Hematopoietic multipotent progenitor cell treated with erythropoietin and hydrocortisone succinate and interleukin-3 and kit ligand, for 17 days (in vitro differentiated cells): ENCODE data around the gene SEC14L5.

Experiments
- DNase-seq: peaks from one replicate; pipeline ENCODE4 v3.0.0-alpha.2; 2015; ENCODE audit warnings: low spot score

The SEC14L5 gene

DNA sequence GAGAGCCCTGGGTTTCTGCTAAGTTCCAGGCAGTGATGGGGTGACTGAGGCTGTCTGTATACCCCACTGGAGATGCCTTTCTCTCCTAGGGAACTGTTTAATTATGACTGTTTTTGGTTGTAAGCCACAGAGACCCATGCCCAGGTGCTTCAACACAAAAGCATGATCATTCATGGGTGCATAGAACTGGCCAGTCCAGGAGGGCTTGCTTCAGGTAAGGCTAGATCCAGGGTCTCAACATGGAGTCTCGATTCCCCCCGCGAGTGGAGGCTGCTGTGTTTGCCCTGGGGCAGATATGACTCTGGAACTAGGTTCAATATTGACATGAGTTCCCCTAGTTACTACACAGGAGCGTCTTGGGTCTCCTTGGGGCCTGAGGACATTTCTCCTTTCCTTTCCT, 57.8 kb downstream of the SEC14L5 start:
- DNase-seq = no peak

DNA sequence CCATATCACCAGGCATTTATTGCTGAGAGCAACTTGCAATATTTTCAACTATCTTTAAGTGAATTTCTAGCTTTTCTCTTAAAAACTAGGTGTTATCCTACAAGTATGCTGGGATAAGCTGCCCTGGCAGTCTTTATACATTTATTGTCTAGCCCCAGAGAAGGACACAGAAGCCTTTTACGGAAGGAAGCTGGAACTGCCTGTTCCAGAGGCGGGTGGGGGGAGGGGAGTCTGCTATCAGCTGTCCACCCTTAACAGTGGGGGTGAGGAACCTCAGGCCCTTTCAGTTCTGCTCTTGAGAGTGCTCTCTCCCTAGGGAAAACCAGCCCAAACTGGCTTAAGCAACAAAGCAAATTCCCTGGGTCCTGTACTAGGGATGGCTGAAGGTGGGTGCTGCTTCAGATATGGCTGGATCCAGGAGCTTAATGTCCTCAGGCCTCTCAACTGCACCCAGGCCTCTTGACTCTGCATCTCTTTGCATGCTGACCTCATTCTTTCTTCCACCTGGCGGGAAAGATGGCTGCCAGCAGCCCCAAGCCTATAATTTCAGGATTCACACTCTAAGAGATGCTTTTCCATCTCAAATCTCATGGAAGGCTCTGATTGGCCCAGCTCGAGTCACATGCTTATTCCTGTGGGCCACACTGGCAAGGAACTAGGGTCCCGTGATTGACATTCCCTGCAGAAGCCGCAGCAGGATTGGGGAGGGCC, 59.0 kb downstream of the SEC14L5 start:
- no peak for DNase-seq

DNA sequence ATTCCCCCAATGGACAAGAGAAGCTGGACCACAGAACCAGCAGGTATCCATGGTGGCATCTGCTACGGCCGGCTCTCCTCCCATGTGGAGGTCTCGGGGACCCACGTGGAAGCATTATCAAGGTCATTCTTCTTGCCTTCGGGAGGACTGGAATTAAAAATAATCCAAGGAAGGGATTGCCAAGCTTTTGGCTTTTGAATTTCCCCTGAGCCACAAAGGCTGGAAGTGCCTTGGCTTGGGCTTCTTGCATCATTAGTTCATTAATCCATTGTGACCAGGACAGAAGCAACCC, 59.5 kb downstream of the SEC14L5 start:
- no peak for DNase-seq

DNA sequence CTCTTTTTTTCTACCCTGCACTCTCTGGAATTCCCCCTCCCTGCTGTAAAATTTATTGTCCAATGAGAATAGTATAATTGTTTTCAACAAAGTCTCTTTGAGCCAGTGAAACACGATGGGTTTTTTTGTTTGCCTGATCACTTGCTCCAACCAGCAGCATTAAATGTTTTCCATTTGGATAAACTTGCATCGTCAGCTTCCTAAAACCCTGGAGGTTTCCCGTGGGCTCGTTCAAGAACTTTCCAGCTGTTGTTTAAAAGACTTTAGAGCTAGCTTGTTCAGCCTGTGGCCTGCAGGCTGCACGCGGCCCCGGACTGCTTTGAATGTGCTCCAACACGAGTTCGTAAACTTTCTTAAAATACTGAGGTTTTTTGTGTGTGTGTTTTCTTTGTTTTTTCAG, 60.7 kb downstream of the SEC14L5 start:
- DNase-seq = no peak

DNA sequence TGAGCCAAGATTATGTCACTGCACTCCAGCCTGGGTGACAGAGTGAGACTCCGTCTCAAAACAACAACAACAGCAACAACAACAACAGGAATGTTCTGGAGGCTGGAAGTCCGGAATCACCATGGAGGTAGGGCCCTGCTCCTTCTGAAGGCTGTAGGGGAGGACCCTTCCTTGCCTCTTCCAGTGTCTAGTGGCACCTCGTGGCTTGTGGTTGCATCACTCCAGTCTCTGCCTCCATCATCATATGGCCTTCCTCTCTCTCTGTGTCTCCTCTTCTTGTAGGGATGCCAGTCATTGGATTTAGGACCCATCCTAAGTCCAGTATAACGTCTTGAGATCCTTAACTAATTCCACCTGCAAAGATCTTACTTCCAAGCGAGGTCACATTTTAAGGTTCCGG, 61.6 kb downstream of the SEC14L5 start:
- no peak for DNase-seq

DNA sequence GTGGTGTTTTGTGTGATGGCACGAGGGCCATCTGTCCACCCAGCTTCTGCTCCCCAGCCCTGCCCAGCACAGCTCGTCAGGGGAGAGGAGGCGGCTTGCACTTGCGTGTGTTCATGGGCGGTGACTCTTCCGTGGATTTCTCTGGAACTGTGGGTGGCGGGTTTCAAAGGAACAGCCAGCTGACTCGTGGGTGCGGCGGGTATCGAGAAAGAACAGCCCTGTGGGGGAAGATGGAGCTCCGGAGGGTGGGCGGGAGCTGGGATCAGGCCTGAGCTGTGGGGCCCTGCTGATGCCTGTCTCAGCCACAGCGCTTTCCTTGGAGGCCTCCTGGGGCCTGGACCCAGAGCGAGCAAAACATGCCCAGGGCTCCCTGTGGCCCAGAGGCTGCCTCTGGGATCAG, 62.4 kb downstream of the SEC14L5 start:
- no peak for DNase-seq

DNA sequence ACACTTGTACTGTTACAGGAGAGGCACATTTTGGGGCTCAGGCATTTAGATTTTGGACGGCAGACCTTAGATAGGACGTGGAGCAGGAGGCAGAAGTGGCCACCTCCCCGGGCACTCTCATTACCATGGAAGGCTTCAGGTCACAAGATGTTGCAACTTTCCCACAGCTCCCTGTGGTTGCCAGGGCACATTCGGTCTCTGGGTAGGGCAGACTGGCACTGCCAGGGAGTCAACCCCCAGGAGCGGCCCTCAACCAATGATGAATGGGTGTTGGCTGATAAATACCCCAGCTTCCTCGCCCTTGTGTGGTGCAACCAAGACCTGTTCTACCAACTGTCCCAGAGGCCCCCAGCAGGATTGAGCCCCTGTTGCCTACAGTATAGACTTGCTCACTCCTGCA, 64.4 kb downstream of the SEC14L5 start:
- no peak for DNase-seq

DNA sequence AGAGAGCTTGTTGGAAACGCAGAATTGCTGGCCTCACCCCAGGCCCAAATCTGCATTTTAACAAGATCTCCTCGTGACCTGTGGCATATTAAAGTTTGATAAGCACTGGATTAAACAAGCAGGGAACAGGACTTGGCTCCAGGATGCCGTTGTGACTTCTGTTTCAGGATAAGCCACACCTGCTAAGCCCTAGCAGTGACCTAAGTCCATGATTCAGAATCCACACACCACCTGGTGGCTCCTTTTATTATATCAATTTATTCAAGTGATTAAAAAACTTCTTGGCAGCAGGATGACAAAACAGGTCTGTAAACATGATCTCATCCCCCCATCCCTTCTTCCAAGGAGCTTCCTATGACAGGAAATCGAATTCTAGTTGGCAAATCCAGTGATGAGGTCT, 66.5 kb downstream of the SEC14L5 start:
- DNase-seq = no peak

DNA sequence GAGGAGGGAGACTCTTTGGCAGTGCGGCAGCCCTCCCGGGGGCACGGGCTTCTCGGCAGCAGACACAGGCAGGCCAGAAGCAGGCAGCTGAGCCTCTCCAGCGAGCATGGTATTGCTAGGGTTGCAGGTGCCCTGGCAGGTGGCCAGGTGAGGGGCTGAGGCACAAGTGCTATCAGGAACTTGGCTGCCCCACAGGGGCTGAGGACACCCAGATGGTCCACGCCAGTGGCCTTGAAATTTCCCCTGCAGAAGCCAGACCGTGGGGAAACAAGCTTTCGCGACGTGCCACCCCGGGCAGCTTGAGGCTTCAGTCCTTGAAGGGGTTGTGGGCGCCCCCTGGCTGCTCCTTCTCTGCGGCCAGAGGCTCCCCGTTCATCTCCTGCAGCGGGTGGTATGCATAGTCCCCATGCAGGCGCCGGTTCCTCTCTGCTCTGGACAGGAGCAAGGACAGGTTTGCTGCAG, 67.1 kb downstream of the SEC14L5 start:
- no peak for DNase-seq

DNA sequence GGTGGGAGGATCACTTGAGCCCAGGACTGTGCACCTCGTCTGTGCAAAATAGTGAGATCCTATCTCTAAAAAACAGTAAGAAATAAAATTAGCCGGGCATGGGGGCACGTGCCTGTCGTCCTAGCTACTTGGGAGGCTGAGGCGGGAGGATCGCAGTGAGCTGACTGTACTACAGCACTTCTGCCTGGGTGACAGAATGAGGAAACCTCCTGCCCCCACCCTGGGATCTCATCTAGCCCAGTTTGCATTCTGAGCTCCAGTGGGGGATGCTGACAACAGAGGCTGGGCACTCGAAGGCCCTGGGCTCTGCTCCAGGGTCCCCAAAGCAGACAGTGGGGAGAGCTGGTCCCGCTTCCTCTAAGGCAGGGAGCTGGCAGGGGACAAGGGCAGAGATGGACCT, 68.5 kb downstream of the SEC14L5 start:
- no peak for DNase-seq

DNA sequence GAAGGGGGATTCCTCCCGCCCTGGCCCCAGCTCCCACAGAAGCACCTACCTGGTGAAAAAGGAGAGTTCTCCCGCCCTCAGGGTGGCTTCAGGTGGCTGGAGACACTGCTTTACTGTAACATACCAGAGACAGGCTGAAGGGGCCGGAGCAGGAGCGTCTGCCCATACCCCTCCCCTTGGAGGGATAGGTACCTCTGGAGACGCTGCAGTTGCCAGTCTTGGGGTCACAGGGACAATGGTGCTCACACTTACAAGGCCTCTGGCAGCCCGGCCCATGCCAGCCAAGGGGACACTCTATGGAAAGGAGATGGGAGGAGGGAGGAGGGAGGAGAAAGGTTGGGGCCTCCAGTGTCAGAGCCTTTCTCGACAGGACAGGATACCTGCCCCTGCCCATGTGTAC, 69.0 kb downstream of the SEC14L5 start:
- DNase-seq = no peak

DNA sequence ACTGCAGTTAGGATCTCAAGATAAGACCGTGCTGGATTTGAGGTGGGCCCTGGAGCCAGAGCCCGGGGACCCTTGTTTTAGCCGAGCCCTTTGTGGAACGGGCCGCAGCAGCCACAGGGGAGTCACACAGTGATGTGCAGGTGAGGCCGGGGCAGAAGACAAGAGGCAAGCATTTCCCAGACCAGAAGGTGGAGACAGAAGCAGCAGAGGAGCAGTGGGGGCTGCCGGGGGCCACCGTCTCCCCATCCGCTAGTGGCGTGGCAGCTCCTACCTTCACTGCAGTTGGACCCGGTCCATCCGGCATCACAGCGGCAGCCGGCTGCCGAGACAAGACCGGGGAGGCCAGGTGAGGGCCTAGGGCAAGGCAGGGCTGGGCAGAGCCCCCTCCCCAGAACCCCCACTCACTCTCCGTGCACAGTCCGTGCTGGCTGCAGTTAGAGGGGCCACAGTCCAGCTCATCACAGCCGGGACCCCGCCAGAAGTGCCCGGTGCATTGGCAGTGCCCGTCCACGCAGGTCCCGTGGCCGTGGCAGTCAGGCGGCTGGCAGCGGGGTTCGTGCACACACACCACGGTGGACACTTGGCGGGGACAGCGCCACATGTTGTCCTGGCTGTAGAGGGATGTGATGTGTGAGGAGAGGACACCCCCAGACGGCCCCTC, 69.6 kb downstream of the SEC14L5 start:
- DNase-seq = no peak

DNA sequence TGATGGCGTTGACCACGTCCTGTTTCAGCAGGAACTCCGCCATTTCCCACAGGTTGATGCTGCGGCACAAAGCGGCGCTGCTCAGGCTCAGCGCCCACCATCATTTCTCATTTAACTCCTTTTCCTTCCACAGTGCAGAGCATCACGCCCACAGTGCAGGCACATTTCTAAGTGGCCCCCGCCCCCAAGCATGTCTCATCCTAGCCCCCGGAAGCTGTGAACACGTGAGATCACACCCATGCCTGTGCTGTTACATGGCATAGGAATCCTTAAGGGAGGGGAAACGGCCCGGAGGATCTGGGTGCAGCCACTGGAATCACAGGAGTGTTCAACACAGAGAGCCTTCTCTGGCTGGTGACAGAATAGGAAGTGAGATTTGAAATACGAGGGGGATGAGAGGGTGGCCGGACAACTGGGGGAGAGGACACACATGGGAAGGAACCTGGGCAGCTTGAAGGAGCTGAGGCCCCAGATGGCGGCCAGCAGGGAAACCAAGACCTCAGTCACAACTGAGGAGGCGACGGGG, 70.9 kb downstream of the SEC14L5 start:
- no peak for DNase-seq

DNA sequence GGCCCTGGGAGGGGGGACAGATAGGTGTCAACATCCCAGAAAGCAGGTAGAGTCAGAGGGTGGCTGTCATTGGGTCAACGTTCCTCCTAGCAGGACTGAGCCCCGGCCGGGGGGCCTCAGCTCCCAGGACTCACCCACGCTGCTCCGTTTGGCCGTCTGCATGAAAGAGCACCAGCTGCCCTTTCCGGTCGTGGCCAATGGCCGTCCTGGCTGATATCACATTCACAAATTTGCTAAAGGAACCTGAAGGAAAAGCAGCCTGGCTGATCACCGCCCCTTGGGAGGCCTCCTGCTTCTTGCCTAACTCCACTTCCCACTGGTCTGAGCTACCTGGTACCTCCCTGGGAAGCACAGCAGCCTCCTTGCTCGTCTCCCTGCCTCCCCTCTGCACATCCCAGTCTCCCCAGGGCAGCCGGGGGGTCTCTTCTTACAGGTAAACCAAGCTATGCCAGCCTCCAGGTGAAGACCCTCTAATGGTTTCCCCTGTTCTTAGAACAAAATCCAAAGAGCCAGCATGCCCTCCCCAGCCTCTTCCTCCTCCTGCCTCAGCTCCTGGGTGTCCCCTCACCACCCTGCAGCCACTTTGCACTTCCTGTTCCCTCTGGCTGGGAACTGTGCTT, 72.2 kb downstream of the SEC14L5 start:
- DNase-seq = no peak

DNA sequence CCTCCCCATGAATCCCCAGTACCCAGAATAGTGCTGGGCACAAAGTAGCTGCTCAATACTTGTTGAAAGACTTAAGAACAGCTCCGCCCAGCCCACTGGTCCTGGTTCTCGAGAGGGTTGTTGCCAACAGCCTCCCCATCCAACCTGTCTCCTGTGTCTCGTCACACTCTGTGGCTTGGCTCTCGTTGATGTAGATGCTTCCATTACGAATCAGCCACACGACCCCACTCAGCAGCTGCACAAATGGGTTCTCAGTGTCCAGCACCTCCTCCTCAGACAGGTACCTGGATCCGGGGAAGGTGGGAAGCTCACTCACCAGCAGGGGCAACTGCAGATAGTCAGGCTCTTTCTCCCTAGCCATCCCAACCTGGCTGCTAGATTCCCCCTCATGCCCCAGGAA, 73.5 kb downstream of the SEC14L5 start:
- no peak for DNase-seq

DNA sequence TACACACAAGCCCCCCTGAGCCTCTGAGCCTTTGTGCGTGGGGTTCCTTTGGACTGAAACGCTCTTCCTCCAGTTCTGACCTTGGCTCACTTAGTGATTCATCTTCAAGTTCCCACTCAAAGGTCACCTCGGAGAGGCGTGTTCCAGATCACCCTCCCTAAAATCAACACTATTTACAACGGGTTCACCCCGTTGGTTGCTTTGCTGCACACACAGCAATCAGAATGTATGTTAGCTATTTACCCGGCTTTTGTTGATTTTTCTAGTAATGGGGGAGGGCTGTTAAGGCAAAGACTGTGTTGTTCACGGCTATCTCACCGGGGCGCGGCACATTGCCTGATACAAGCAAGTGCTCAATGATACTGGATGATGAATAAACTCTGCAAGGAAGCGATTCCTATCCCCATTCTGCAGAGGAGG, 74.6 kb downstream of the SEC14L5 start:
- DNase-seq = no peak

DNA sequence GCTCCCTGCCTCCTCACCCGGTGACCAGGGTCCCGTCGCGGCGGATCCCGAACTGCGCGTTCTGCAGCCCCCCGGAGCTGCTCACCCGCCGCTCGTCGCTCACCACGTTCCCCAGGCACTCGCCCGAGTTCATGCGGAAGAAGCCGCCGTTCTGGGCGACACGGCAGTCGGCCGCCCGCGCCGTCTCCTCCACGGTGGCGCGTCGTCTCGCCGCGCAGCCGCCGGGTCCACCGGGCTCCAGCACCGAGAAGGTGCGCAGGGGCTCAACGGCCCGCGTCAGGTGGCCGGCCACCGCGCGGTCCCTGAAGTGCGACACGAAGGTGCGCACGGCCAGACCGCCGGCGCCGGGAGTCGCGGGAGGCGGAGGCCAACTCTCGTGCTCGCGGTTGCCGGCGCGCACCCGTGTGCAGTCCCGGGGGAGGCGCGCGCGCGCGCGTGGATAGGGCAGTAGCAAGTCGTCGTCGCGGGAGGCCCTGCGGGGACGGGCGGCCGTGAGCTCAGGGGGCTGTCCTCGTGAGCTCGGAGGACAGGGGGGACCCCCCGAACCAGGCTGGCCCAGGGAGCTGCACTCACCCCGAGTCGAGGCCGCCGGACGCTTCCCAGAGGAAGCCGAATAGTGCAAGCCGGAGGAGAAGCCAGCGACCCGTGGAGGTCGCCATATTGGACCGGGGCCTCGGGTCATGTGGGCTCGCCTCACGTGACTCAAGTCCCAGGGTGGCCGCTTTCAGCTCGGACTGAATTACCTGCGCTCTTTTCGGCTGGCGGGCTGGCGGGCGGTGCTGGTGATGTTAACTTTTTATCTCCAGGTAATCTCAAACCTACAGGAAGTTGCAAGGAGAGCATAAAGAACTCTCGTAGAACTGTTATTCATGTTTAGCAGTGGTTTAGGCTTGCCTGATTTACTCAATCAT, 75.4 kb downstream of the SEC14L5 start, which contains the start of gene NAGPA:
Gene NAGPA, minus strand, starts transcription at position 680 of the 911 bp plus-strand sequence. Its CDS starts 21 bp downstream, at position 659.
- peak; percentile 70 for DNase-seq

DNA sequence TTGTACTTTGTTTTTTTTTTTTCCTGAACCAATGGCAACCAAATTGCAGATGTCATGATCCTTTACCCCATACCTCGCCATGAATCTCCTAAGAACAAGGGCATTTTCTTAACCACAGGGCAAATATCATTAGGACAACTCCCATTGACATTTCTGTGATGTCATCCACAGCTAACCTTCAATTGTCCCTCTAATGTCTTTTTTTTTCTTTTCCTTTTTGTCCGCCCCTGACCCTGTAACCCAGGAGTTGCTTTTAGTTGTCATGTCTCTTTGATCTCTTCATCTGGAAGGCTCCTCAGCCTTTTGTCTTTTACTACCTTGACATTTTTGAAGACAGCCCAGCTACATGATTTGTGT, 76.0 kb downstream of the SEC14L5 start:
- DNase-seq = no peak

DNA sequence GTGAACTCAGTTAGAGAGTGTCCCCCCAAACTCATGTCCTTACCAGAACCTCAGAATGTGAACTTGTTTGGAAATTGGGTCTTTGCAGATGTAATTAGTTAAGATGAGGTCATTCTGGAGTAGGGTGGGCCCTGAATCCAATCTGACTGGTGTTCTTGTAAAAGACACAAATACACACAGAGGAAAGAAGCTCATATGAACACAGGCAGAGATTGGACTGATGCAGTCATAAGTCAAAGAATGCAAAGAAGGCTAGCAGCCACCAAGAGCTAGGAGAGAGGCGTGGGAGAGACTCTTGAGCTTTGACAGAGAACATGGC, 77.7 kb downstream of the SEC14L5 start:
- DNase-seq = no peak

DNA sequence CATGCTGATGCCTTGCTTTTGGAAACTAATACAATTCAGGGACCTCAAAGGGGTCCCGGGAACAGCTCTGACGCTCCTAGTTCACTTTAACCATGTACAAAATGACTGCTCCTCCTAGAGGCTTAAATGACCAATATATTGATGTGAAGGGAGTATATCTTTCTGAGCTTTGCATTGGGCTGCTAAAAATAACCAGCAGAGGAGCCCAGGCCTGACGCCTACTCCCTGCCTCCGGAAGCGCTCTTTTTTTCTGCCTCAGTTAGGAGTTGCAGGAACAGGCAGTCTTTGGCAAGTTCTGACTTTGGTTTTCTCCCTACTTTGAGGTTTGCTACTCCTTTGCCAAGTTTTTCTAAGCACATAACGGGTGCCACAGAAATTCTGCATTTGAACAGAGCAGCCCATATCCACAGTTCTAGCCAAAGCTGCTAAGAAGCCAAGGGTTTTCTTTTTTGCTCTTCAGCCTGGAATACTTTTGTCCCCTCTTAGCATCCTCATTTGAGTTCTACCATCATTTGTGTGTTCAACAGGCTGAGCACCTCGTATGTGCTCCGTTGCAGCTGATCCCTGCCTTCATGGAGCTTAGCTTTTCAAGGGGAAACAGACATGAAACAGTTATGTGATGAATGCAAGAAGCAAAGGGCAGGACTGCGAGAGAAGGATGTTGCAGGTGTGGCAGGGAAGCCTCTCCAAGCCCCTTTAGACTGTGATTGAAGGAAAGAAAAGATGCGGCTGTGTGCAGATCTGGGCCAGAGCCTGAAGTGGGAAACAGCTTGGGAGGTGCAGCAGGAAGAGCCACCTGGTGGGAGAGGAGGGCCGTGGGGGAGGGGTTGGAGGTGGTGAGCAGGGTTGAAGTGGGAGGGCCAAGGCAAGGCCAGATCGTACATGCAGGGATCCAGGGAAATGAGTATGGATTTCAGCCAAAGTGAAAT, 78.4 kb downstream of the SEC14L5 start:
- DNase-seq = no peak

DNA sequence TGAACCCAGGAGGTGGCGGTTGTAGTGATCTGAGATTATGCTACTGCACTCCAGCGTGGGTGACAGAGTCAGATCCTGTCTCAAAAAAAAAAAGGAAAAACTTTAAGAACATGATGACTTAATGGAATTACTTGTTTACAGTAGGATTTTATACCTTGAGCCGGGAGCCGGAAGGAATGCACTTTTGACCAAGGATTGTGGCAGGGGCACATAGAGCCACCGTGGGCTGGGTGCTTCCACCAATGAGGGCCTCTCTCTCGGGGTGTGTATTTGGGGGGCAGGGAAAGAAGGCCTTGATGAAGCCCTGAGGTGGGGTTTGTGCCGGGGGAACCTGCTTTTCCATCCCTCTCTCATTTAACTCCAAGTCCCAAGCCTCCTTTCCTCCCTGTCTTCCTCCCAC, 82.3 kb downstream of the SEC14L5 start:
- DNase-seq = no peak
